Heart left ventricle (tissue), 13 donors: ENCODE measurements around the gene XIRP2.

Experiments
- CTCF ChIP-seq, 12 donors: fragments of 200-600 bp; sonication (generic) in 4 of 12; IDR thresholded peaks; one replicate each; pipeline versions ENCODE4 v1.5.0 to v1.8.0; 2018 to 2022; ENCODE audit warnings: antibody characterized with exemption in 12 of 12, mild to moderate bottlenecking in 5 of 12
- POLR2A ChIP-seq, 2 donors: fragments of 450-650 bp; IDR thresholded peaks; one replicate each; pipeline ENCODE4 v1.6.1; 2017; ENCODE audit warnings: antibody characterized with exemption in 2 of 2, mild to moderate bottlenecking in 2 of 2, moderate library complexity in 2 of 2
- donor health status: ischemic (EF 13 %, LVEDD 7.1; RV severe dilation, severe dysfunction).
- donor health status: DM: no; HTN: yes; CAD: no.
- donor health status: DM: no; HTN: no; CAD: no.
- donor health status: ischemic (EF 25% LVEDD 6.9; RV normal size, moderate dysfunction).
- donor health status: ischemic (EF 25% LVEDD 5.7; RV mildly dilated, moderate dysfunction).
- donor health status: ischemic (EF 35%, LVEDD 5.7; RV mildly dilated, moderate dysfunction).
- donor health status: nonischemic (EF 11% LVEDD 7.7; RV severe dilation, severe dysfunction).
- donor health status: DM: yes; HTN: yes; CAD: no.
- donor health status: PGD.
- donor health status: ischemic (EF 29% LVEDD 5.4; RV normal size, mild dysfunction).
- donor health status: nonischemic (EF 23%, LVEDD 6.1; RV moderate dilation, normal function).

GRCh38 chr2:166996465-166996864 lies 108.2 kb downstream of the XIRP2 start:
- TF ChIP-seq CTCF (IDR thresholded peaks at IDR 0.05) (no peak), POLR2A (IDR thresholded peaks at IDR 0.05) (no peak)
